Epithelial cell of esophagus (primary cell): Measurements from ENCODE around the gene NELFE.
"Not testable (repeated sequence)": the region's sequence is repeated elsewhere in the genome, so short reads cannot be mapped to it uniquely, and the experiment has no call there.

Source experiments
- DNase-seq: peaks from one replicate; pipeline ENCODE4 v3.0.0; 2010; ENCODE audit warnings: low read depth
- H3K4me3 ChIP-seq: 2 replicates; pipeline ENCODE4 v1.5.1; 2011; ENCODE audit warnings: mild to moderate bottlenecking, low read length, control low read depth
- CTCF ChIP-seq: IDR thresholded peaks from 2 replicates; pipeline ENCODE4 v1.5.1; 2011; ENCODE audit warnings: low read depth, mild to moderate bottlenecking, low read length, control low read depth, inconsistent platforms; ENCODE audit not compliant: insufficient read depth; ENCODE audit errors: missing control alignments

Gene NELFE

GRCh38 chr6:31940256-31940664 lies 18.5 kb downstream of the NELFE start:
- DNase-seq, result no peak
- TF ChIP-seq CTCF, result no peak
- H3K4me3 ChIP-seq, result no peak overlapping the region

- no peak overlapping the region for H3K4me3 ChIP-seq
- no peak for TF ChIP-seq CTCF
- no peak for DNase-seq
These were observed 22.9 kb downstream of the NELFE start for GRCh38 chr6:31935823-31936222.

- no peak for DNase-seq
- no peak for TF ChIP-seq CTCF
- H3K4me3 ChIP-seq, result no peak overlapping the region
These were observed 23.8 kb downstream of the NELFE start for GRCh38 chr6:31935021-31935420.

- H3K4me3 ChIP-seq, result no peak overlapping the region
- no peak for DNase-seq
- no peak for TF ChIP-seq CTCF
These were observed 25.2 kb downstream of the NELFE start for GRCh38 chr6:31933537-31933936.

GRCh38 chr6:31932137-31932536 lies 26.6 kb downstream of the NELFE start:
- not testable (repeated sequence) for DNase-seq, H3K4me3 ChIP-seq

- no peak for TF ChIP-seq CTCF
- H3K4me3 ChIP-seq, result no peak overlapping the region
- DNase-seq, result no peak
These were observed 27.8 kb downstream of the NELFE start for GRCh38 chr6:31930962-31931361.

GRCh38 chr6:31928672-31928939 lies 30.2 kb downstream of the NELFE start:
- H3K4me3 ChIP-seq, result no peak overlapping the region
- no peak for TF ChIP-seq CTCF
- no peak for DNase-seq
